Ovary (tissue), 3 donors: ENCODE measurements around the gene KIAA0825.

Source experiments
- EP300 ChIP-seq: sonication (generic); formaldehyde crosslinking; IDR thresholded peaks from one replicate; pipeline ENCODE4 v1.6.1; 2017; ENCODE audit warnings: antibody characterized with exemption
- POLR2A ChIP-seq: fragments of 450-650 bp; IDR thresholded peaks from one replicate; pipeline ENCODE4 v1.6.1; 2017; ENCODE audit warnings: antibody characterized with exemption, mild to moderate bottlenecking, moderate library complexity
- TF ChIP-seq, protein P1 (sequence below), 3 donors: fragments of 450-650 bp in 2 of 3; fragments of 200-600 bp in 1 of 3; IDR thresholded peaks; one replicate each; pipeline versions ENCODE4 v1.5.1 to v1.8.0; 2016 to 2022; ENCODE audit warnings: antibody characterized with exemption in 3 of 3, mild to moderate bottlenecking in 1 of 3
- donor health status: DM: no; HTN: no; CAD: no.

DNA sequence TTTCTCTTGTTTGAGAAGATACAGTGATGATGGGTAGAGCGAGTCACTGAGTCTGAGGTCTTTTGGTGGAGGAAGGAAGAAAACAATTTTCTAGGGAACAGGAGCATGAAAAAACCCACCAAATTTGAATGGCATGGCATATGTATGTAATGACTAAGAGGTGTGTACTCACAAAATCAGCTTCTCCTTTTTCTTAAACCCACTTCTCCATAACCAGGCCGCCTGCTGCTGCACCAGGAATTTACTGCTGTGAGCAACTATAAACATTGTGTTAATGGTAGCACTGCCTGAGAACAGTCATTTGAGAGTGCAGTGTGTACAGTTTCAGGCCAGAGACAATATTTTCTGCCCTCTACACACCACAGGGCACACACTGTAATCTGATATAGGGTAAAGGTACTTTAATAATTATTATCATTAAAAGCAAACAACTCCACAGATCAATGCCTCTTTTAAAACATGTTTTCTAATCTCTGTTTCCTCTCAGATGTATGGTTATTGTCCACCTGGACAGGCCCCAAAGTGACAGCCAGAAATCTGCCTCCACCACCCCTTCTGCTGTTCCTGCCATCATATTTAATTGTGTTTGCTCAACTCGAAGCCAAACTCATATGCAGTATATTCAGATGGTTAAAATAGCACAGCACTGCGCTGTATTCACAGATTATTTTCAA, 241.6 kb downstream of the KIAA0825 start:
- TF ChIP-seq, protein P1, sequence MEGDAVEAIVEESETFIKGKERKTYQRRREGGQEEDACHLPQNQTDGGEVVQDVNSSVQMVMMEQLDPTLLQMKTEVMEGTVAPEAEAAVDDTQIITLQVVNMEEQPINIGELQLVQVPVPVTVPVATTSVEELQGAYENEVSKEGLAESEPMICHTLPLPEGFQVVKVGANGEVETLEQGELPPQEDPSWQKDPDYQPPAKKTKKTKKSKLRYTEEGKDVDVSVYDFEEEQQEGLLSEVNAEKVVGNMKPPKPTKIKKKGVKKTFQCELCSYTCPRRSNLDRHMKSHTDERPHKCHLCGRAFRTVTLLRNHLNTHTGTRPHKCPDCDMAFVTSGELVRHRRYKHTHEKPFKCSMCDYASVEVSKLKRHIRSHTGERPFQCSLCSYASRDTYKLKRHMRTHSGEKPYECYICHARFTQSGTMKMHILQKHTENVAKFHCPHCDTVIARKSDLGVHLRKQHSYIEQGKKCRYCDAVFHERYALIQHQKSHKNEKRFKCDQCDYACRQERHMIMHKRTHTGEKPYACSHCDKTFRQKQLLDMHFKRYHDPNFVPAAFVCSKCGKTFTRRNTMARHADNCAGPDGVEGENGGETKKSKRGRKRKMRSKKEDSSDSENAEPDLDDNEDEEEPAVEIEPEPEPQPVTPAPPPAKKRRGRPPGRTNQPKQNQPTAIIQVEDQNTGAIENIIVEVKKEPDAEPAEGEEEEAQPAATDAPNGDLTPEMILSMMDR (IDR thresholded peaks at IDR 0.05), result no peak
- TF ChIP-seq POLR2A (no peak), EP300 (no peak)
